Neural cell (in vitro differentiated cells): Measurements from ENCODE around the gene PLN. TPM values are rescaled to one million over a fixed set of nuclear protein-coding genes. Genes with fewer than 3 reads are reported as not detected.

Experiments used
- H2AFZ ChIP-seq: fragments of 200-600, 300-800 bp; sonication (generic), shearing (Covaris generic); 2 replicates; pipeline ENCODE4 v1.6.0; 2014; ENCODE audit warnings: low read depth, mild to moderate bottlenecking, antibody characterized with exemption, low read length, moderate library complexity
- H3F3A ChIP-seq: fragments of 200-600 bp; shearing (Covaris generic); 2 replicates; pipeline ENCODE4 v1.6.1; 2016; ENCODE audit warnings: mild to moderate bottlenecking, moderate library complexity, mixed read lengths, antibody characterized with exemption, low read length; ENCODE audit not compliant: insufficient read depth, poor library complexity, severe bottlenecking
- H3K27ac ChIP-seq: fragments of 200-600, 300-800 bp; sonication (generic), shearing (Covaris generic); 2 replicates; pipeline ENCODE4 v1.5.1; 2014; ENCODE audit warnings: mild to moderate bottlenecking, low read length, moderate library complexity
- H3K27me3 ChIP-seq: fragments of 300-800, 200-600 bp; sonication (generic), shearing (Covaris generic); 2 replicates; pipeline ENCODE4 v1.6.0; 2014; ENCODE audit warnings: mild to moderate bottlenecking, low read depth, low read length, moderate library complexity; ENCODE audit not compliant: insufficient read depth
- H3K36me3 ChIP-seq: fragments of 300-800, 200-600 bp; sonication (generic), shearing (Covaris generic); 2 replicates; pipeline ENCODE4 v1.5.1; 2014; ENCODE audit warnings: mild to moderate bottlenecking, antibody characterized with exemption, low read length, moderate library complexity; ENCODE audit not compliant: insufficient read depth
- H3K4me2 ChIP-seq: fragments of 300-800, 200-600 bp; sonication (generic), shearing (Covaris generic); 2 replicates; pipeline ENCODE4 v1.6.0; 2014; ENCODE audit warnings: mild to moderate bottlenecking, low read length
- H3K4me3 ChIP-seq: fragments of 300-800, 200-600 bp; sonication (generic), shearing (Covaris generic); 2 replicates; pipeline ENCODE4 v1.5.1; 2014; ENCODE audit warnings: mild to moderate bottlenecking, low read length, moderate library complexity
- H3K79me2 ChIP-seq: fragments of 200-600 bp; shearing (Covaris generic); replicated peaks from 2 replicates; pipeline ENCODE4 v1.6.0; 2014; ENCODE audit warnings: mild to moderate bottlenecking, low read length, moderate library complexity; ENCODE audit not compliant: insufficient read depth
- H3K9ac ChIP-seq: fragments of 300-800, 200-600 bp; sonication (generic), shearing (Covaris generic); 2 replicates; pipeline ENCODE4 v1.6.1; 2016; ENCODE audit warnings: mild to moderate bottlenecking, low read length, mixed read lengths
- H3K9me2 ChIP-seq: fragments of 200-600 bp; shearing (Covaris generic); 2 replicates; pipeline ENCODE4 v1.6.1; 2016; ENCODE audit warnings: mild to moderate bottlenecking, low read length, mixed read lengths; ENCODE audit not compliant: insufficient read depth
- H3K9me3 ChIP-seq: fragments of 200-600, 300-800 bp; sonication (generic), shearing (Covaris generic); 2 replicates; pipeline ENCODE4 v1.6.1; 2016; ENCODE audit warnings: mild to moderate bottlenecking, mixed run types, low read length, moderate library complexity, mixed read lengths
- H4K20me1 ChIP-seq: fragments of 200-600 bp; shearing (Covaris generic); 2 replicates; pipeline ENCODE4 v1.6.1; 2016; ENCODE audit warnings: mild to moderate bottlenecking, mixed run types; ENCODE audit not compliant: insufficient read depth
- CTCF ChIP-seq: fragments of 450-650 bp; IDR thresholded peaks from 2 replicates; pipeline ENCODE4 v1.5.1; 2014; ENCODE audit warnings: antibody characterized with exemption, mild to moderate bottlenecking, moderate library complexity; ENCODE audit not compliant: poor library complexity, severe bottlenecking
- EP300 ChIP-seq: fragments of 450-650 bp; conservative IDR thresholded peaks from 2 replicates; pipeline ENCODE4 v1.6.1; 2014; ENCODE audit warnings: antibody characterized with exemption, mild to moderate bottlenecking, moderate library complexity; ENCODE audit not compliant: poor library complexity, severe bottlenecking
- EZH2 ChIP-seq: fragments of 200-600, 300-800 bp; shearing (Covaris generic), sonication (generic); IDR thresholded peaks from 2 replicates; pipeline ENCODE4 v1.6.1; 2014; ENCODE audit warnings: antibody characterized with exemption, low read length, borderline replicate concordance, mild to moderate bottlenecking; ENCODE audit not compliant: insufficient read depth, poor library complexity, severe bottlenecking
- MXI1 ChIP-seq: fragments of 450-650 bp; conservative IDR thresholded peaks from 2 replicates; pipeline ENCODE4 v1.6.1; 2014; ENCODE audit warnings: antibody characterized with exemption, mild to moderate bottlenecking; ENCODE audit not compliant: poor library complexity, severe bottlenecking
- POLR2AphosphoS5 ChIP-seq: IDR thresholded peaks from 2 replicates; pipeline ENCODE4 v1.6.1; 2012
- RAD21 ChIP-seq: fragments of 450-650 bp; conservative IDR thresholded peaks from 2 replicates; pipeline ENCODE4 v1.6.1; 2014; ENCODE audit warnings: antibody characterized with exemption, mild to moderate bottlenecking, moderate library complexity
- REST ChIP-seq: IDR thresholded peaks from 2 replicates; pipeline ENCODE4 v1.6.1; 2012; ENCODE audit warnings: borderline replicate concordance
- SMC3 ChIP-seq: fragments of 450-650 bp; conservative IDR thresholded peaks from 2 replicates; pipeline ENCODE4 v1.6.1; 2014; ENCODE audit warnings: antibody characterized with exemption, mild to moderate bottlenecking, moderate library complexity; ENCODE audit not compliant: poor library complexity
- TAF1 ChIP-seq: IDR thresholded peaks from 2 replicates; pipeline ENCODE4 v1.6.1; 2012; ENCODE audit warnings: low read depth
- polyA plus RNA-seq: library from polyadenylated mRNA; depleted of rRNA; stranded (reverse); fragments of >200 nt; gene quantifications from 2 replicates; pipeline ENCODE4 v1.2.3, GENCODE V29; 2014

PLN gene
- polyA plus RNA-seq, 1 donor from 2014 or later, result not detected

DNA sequence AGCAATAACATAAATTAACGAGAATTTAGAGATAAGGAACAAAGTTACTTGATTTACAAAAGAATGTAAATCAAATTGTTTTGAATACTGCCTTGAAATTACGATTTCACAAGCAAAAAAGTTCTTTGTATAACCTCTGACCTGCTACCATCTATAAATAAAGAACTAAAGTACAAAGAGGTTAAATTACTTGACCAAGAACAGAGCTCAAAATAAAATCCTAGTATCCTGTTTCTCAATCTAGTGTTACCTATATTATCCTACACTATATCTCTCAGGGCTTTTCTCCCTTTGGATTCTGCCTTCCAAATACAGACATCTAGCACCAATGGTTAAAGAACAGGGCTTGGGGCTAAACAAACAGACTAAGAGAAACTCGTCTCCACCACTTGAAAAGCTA lies 43.8 kb downstream of the PLN start:
- Histone ChIP-seq H3K9ac (no peak overlapping the region), H2AFZ (no peak overlapping the region), H3K27me3 (no peaks in the 10 kb centered on the region), H3K79me2 (no peaks in the 10 kb centered on the region), H3K9me2 (no peaks in the 10 kb centered on the region), H4K20me1 (no peaks in the 10 kb centered on the region), H3K4me2 (no peak overlapping the region), H3K36me3 (no peaks in the 10 kb centered on the region), H3K27ac (no peak overlapping the region), H3K9me3 (no peaks in the 10 kb centered on the region), H3K4me3 (no peak overlapping the region), H3F3A (no peaks in the 10 kb centered on the region)
- TF ChIP-seq EZH2 (no peak), CTCF (no peak), POLR2AphosphoS5 (no peak), RAD21 (no peak)

DNA sequence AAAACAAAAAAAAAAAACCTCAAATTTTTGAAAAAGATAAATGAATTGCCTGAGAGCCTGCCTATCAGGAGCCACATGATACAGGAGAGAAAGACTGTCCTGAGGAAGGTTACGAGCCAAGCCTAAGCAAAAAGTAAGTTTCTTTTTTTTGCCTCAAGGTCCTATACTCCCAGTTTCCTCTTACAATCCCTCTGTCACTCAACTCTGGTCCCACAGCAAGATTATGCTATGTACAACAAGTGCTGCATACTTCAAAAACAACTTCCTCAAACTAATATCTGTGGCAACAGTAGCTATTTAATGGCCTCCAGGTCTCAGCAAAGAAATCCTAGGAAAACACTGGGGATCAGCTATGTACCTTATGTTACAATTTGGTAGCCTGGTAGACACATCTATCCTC lies 46.8 kb downstream of the PLN start:
- H3F3A ChIP-seq, result no peaks in the 10 kb centered on the region
- H3K9ac ChIP-seq, result no peak overlapping the region
- no peaks in the 10 kb centered on the region for H3K27me3 ChIP-seq
- TF ChIP-seq POLR2AphosphoS5 (no peak), EZH2 (no peak), CTCF (no peak), MXI1 (no peak), SMC3 (no peak), REST (no peak), TAF1 (no peak), EP300 (no peak), RAD21 (no peak)
- no peak overlapping the region for H2AFZ ChIP-seq
- no peaks in the 10 kb centered on the region for H3K79me2 ChIP-seq
- H3K4me3 ChIP-seq, result no peak overlapping the region
- H3K9me2 ChIP-seq, result no peaks in the 10 kb centered on the region
- no peak overlapping the region for H3K4me2 ChIP-seq
- H4K20me1 ChIP-seq, result no peaks in the 10 kb centered on the region
- H3K36me3 ChIP-seq, result no peaks in the 10 kb centered on the region
- H3K27ac ChIP-seq, result no peak overlapping the region
- H3K9me3 ChIP-seq, result no peaks in the 10 kb centered on the region
